Testis (tissue), 3 donors: Measurements from ENCODE around the gene PLB1. TPM values are rescaled to one million over a fixed set of nuclear protein-coding genes. Genes with fewer than 3 reads are reported as not detected.

Experiments used
- DNase-seq: peaks from one replicate; pipeline ENCODE4 v3.0.0-alpha.2; 2019
- H3K27ac ChIP-seq, 2 donors: fragments of 200-600 bp; sonication (generic); one replicate each; pipeline ENCODE4 v1.5.1; 2019
- H3K27me3 ChIP-seq: fragments of 200-600 bp; sonication (generic); one replicate; pipeline ENCODE4 v1.5.1; 2019
- H3K36me3 ChIP-seq: fragments of 200-600 bp; sonication (generic); one replicate; pipeline ENCODE4 v1.5.1; 2017; ENCODE audit warnings: low read depth; ENCODE audit errors: missing control alignments
- H3K4me1 ChIP-seq: fragments of 200-600 bp; sonication (generic); one replicate; pipeline ENCODE4 v1.5.1; 2019
- H3K4me3 ChIP-seq, 2 donors: fragments of 200-600 bp; sonication (generic); one replicate each; pipeline ENCODE4 v1.5.1; 2017 to 2019
- H3K9me3 ChIP-seq: fragments of 200-600 bp; sonication (generic); one replicate; pipeline ENCODE4 v1.5.1; 2017
- CTCF ChIP-seq, 3 experiments: fragments of 450-650 bp in 2 of 3; fragments of 200-600 bp in 1 of 3; sonication (generic) in 1 of 3; IDR thresholded peaks; one replicate each; pipeline ENCODE4 v1.5.1; 2016 to 2019; ENCODE audit warnings: antibody characterized with exemption in 3 of 3, mild to moderate bottlenecking in 2 of 3, moderate library complexity in 1 of 3
- POLR2A ChIP-seq: fragments of 450-650 bp; IDR thresholded peaks from one replicate; pipeline ENCODE4 v1.6.1; 2017; ENCODE audit warnings: antibody characterized with exemption, mild to moderate bottlenecking, moderate library complexity
- WGBS, 2 donors: methylation state at CpG; one replicate each; pipeline ENCODE4 v1.1.5; 2018; 5-methylcytosine and 5-hydroxymethylcytosine counted together
- intact Hi-C: fragments of 100-400 bp; cut with DNase I; formaldehyde crosslinking; loops from one replicate; pipeline ENCODE4 v1.15.1; 2023; ENCODE audit warnings: low total_unique reads
- polyA plus RNA-seq: library from polyadenylated mRNA; stranded (reverse); fragments of 350-450 nt; fragmentation: Illumina TruSeq; extraction: RNeasy Lipid Tissue Mini Kit (QIAGEN cat#74804); gene quantifications from one replicate; pipeline ENCODE4 v1.2.3, GENCODE V29; 2014; ENCODE audit warnings: low read depth, low replicate concordance; ENCODE audit not compliant: insufficient read depth
- total RNA-seq, 2 donors: library from RNA; depleted of rRNA; stranded (reverse); fragments of >200 nt; gene quantifications; one replicate each; pipeline ENCODE4 v1.2.3, GENCODE V29; 2016

Gene PLB1
- total and polyA plus RNA-seq, 3 donors from 2014 or later, result 7.6 to 10.9 (median 10.4) TPM

- intact Hi-C loops, result no loop called here
Measured at GRCh38 chr2:28557389-28558131, 61.7 kb downstream of the PLB1 start.

GRCh38 chr2:28558158-28558820 is 62.4 kb downstream of the PLB1 start:
- H3K27me3 ChIP-seq, result no peaks in the 10 kb centered on the region
- no peak overlapping the region for H3K27ac ChIP-seq
- H3K4me3 ChIP-seq, result no peak overlapping the region
- intact Hi-C loops, result no loop called here
- no peaks in the 10 kb centered on the region for H3K36me3 ChIP-seq
- DNase-seq, result no peak
- TF ChIP-seq CTCF (IDR thresholded peaks at IDR 0.05) (no peak), POLR2A (no peak)
- no peaks in the 10 kb centered on the region for H3K4me1 ChIP-seq
- no peaks in the 10 kb centered on the region for H3K9me3 ChIP-seq
- WGBS, 2 donors, result 84 to 85% methylated on average over 5 of the region's 5 CpGs

More at GRCh38 chr2:28557389-28558131, 61.7 kb downstream of the PLB1 start:
- no peaks in the 10 kb centered on the region for H3K4me1 ChIP-seq
- H3K4me3 ChIP-seq, result no peak overlapping the region
- H3K27ac ChIP-seq, result no peak overlapping the region
- no peak for DNase-seq
- 56 to 62% methylated on average over 6 of the region's 6 CpGs for WGBS, 2 donors
- no peak for TF ChIP-seq CTCF (IDR thresholded peaks at IDR 0.05)
- TF ChIP-seq POLR2A, result no peak
- H3K9me3 ChIP-seq, result no peaks in the 10 kb centered on the region
- H3K27me3 ChIP-seq, result no peaks in the 10 kb centered on the region
- no peaks in the 10 kb centered on the region for H3K36me3 ChIP-seq

- H3K4me1 ChIP-seq, result no peaks in the 10 kb centered on the region
- DNase-seq, result no peak
- no peaks in the 10 kb centered on the region for H3K36me3 ChIP-seq
- no peaks in the 10 kb centered on the region for H3K9me3 ChIP-seq
- TF ChIP-seq CTCF (IDR thresholded peaks at IDR 0.05) (no peak), POLR2A (no peak)
- H3K4me3 ChIP-seq, result no peak overlapping the region
- H3K27ac ChIP-seq, result no peak overlapping the region
- no peaks in the 10 kb centered on the region for H3K27me3 ChIP-seq
- 85 to 91% methylated on average over 4 of the region's 4 CpGs for WGBS, 2 donors
- intact Hi-C loops, result no loop called here
Measured at GRCh38 chr2:28558918-28559317, 63.1 kb downstream of the PLB1 start.

- intact Hi-C loops, result no loop called here
- Histone ChIP-seq H3K4me1 (no peaks in the 10 kb centered on the region), H3K27ac (no peak overlapping the region), H3K27me3 (no peaks in the 10 kb centered on the region), H3K9me3 (no peaks in the 10 kb centered on the region), H3K36me3 (no peaks in the 10 kb centered on the region), H3K4me3 (no peak overlapping the region)
- 85 to 94% methylated on average over 1 of the region's 1 CpG for WGBS, 2 donors
- DNase-seq, result no peak
- TF ChIP-seq POLR2A (no peak), CTCF (IDR thresholded peaks at IDR 0.05) (no peak)
Measured at GRCh38 chr2:28563869-28564268, 68.0 kb downstream of the PLB1 start.
